ENCODE results near the gene ITPR2. TPM values are rescaled to one million over a fixed set of nuclear protein-coding genes. Genes with fewer than 3 reads are reported as not detected.

The ITPR2 gene
- total and polyA plus RNA-seq, 12 donors: 5.1 to 144 (median 66.4) TPM

GRCh38 chr12:26843311-26843710 lies 10.3 kb upstream of the ITPR2 start:
- 87 to 98% (median 94%) methylated on average over 2 of the region's 2 CpGs for WGBS, 4 donors
- no peak for DNase-seq
- Histone ChIP-seq H3K4me1 (replicated peaks in 1 of 2) (peaks cover 27 to 32% of the 10 kb centered on the region in 2 donors), H3K4me3 (no peak overlapping the region), H3K27me3 (no peaks in the 10 kb centered on the region), H3K27ac (no peak overlapping the region), H3K9me3 (replicated peaks in 1 of 3) (no peaks in the 10 kb centered on the region), H3K36me3 (replicated peaks in 1 of 2) (no peaks in the 10 kb centered on the region)
- intact Hi-C loops (cut with DNase I): no loop called here
- TF ChIP-seq CTCF (IDR thresholded peaks at IDR 0.05) (no peak), POLR2A (IDR thresholded peaks at IDR 0.05) (no peak)

- TF ChIP-seq CTCF (IDR thresholded peaks at IDR 0.05) (no peak), POLR2A (IDR thresholded peaks at IDR 0.05) (no peak)
- H3K27ac ChIP-seq: no peak overlapping the region
- H3K36me3 ChIP-seq (replicated peaks in 1 of 2): no peaks in the 10 kb centered on the region
- H3K4me1 ChIP-seq (replicated peaks in 1 of 2): peaks cover 20 to 25% of the 10 kb centered on the region in 2 donors
- no peak for DNase-seq
- H3K27me3 ChIP-seq: no peaks in the 10 kb centered on the region
- intact Hi-C loops (cut with DNase I): no loop called here
- 90 to 94% (median 92%) methylated on average over 5 of the region's 5 CpGs for WGBS, 4 donors
- no peaks in the 10 kb centered on the region for H3K9me3 ChIP-seq (replicated peaks in 1 of 3)
- H3K4me3 ChIP-seq: no peak overlapping the region
Measured at GRCh38 chr12:26841085-26841484, 8.1 kb upstream of the ITPR2 start.

GRCh38 chr12:26839512-26839911 lies 6.5 kb upstream of the ITPR2 start:
- Histone ChIP-seq H3K27ac (no peak overlapping the region), H3K36me3 (replicated peaks in 1 of 2) (no peaks in the 10 kb centered on the region), H3K4me1 (replicated peaks in 1 of 2) (peaks cover 7 to 9% of the 10 kb centered on the region in 2 donors), H3K4me3 (no peak overlapping the region), H3K27me3 (no peaks in the 10 kb centered on the region), H3K9me3 (replicated peaks in 1 of 3) (no peaks in the 10 kb centered on the region)
- TF ChIP-seq CTCF (IDR thresholded peaks at IDR 0.05) (no peak), POLR2A (IDR thresholded peaks at IDR 0.05) (no peak)
- WGBS, 4 donors: 91 to 98% (median 95%) methylated on average over 3 of the region's 3 CpGs
- intact Hi-C loops (cut with DNase I): loop anchor here in 1 of 2 donors (10.0 kb wide), 1 partner anchor 125 kb away; no protein-coding TSS in a partner anchor
- DNase-seq: no peak

- H3K27me3 ChIP-seq: no peaks in the 10 kb centered on the region
- H3K27ac ChIP-seq: no peak overlapping the region
- H3K9me3 ChIP-seq (replicated peaks in 1 of 3): no peaks in the 10 kb centered on the region
- WGBS, 4 donors: 96 to 98% (median 98%) methylated on average over 16 to 24 of the region's 24 CpGs
- intact Hi-C loops (cut with DNase I): loop anchor here in 1 of 2 donors (10.0 kb wide), 1 partner anchor 124 kb away; no protein-coding TSS in a partner anchor
- H3K4me1 ChIP-seq (replicated peaks in 1 of 2): peaks cover 11 to 12% of the 10 kb centered on the region in 2 donors
- no peak for DNase-seq
- no peak overlapping the region for H3K4me3 ChIP-seq
- no peaks in the 10 kb centered on the region for H3K36me3 ChIP-seq (replicated peaks in 1 of 2)
- no peak for TF ChIP-seq CTCF (IDR thresholded peaks at IDR 0.05)
- no peak for TF ChIP-seq POLR2A (IDR thresholded peaks at IDR 0.05)
Measured at GRCh38 chr12:26838888-26839416, 6.0 kb upstream of the ITPR2 start.

All from adrenal gland (tissue), 12 donors.